GM23338 (cell line): Measurements from ENCODE around the gene MAP4K4. TPM values are rescaled to one million over a fixed set of nuclear protein-coding genes. Genes with fewer than 3 reads are reported as not detected.

ENCODE experiments used
- ATAC-seq: fragments of 200-7000 bp; cut with Tn5 transposase; 3 replicates; pipeline ENCODE4 v1.9.1; 2020
- DNase-seq: peaks from one replicate; pipeline ENCODE4 v3.0.0-alpha.2; 2015; ENCODE audit warnings: low spot score
- H2AFZ ChIP-seq: fragments of 200-600 bp; sonication (generic); 2 replicates; pipeline ENCODE4 v1.8.0; 2016; ENCODE audit warnings: antibody characterized with exemption, mild to moderate bottlenecking, moderate library complexity
- H3F3A ChIP-seq: fragments of 200-600 bp; sonication (generic); replicated peaks from 2 replicates; pipeline ENCODE4 v1.8.0; 2017; ENCODE audit warnings: antibody characterized with exemption, mixed run types, low read depth
- H3K27ac ChIP-seq: fragments of 200-600 bp; sonication (generic); 2 replicates; pipeline ENCODE4 v1.6.1; 2016; ENCODE audit warnings: low read depth
- H3K27me3 ChIP-seq: fragments of 200-600 bp; sonication (generic); 2 replicates; pipeline ENCODE4 v1.8.0; 2016; ENCODE audit warnings: mild to moderate bottlenecking, mixed run types, moderate library complexity; ENCODE audit not compliant: insufficient read depth
- H3K36me3 ChIP-seq: fragments of 200-600 bp; sonication (generic); 2 replicates; pipeline ENCODE4 v1.8.0; 2016; ENCODE audit warnings: mild to moderate bottlenecking; ENCODE audit not compliant: insufficient read depth
- H3K4me1 ChIP-seq: fragments of 200-600 bp; sonication (generic); 2 replicates; pipeline ENCODE4 v1.8.0; 2016; ENCODE audit warnings: mild to moderate bottlenecking, moderate library complexity; ENCODE audit not compliant: insufficient read depth
- H3K4me2 ChIP-seq: fragments of 200-600 bp; sonication (generic); 2 replicates; pipeline ENCODE4 v1.7.1; 2017; ENCODE audit warnings: mixed run types
- H3K4me3 ChIP-seq: fragments of 200-600 bp; sonication (generic); 2 replicates; pipeline ENCODE4 v1.6.1; 2016; ENCODE audit warnings: mixed run types
- H3K79me2 ChIP-seq: fragments of 200-600 bp; sonication (generic); replicated peaks from 2 replicates; pipeline ENCODE4 v1.8.0; 2017; ENCODE audit warnings: mild to moderate bottlenecking; ENCODE audit not compliant: insufficient read depth
- H3K9me2 ChIP-seq: fragments of 200-600 bp; sonication (generic); 2 replicates; pipeline ENCODE4 v1.8.0; 2017; ENCODE audit not compliant: insufficient read depth
- H4K20me1 ChIP-seq: fragments of 200-600 bp; sonication (generic); replicated peaks from 2 replicates; pipeline ENCODE4 v1.8.0; 2017; ENCODE audit warnings: mild to moderate bottlenecking; ENCODE audit not compliant: insufficient read depth
- H3K27ac Mint-ChIP-seq: 2 replicates; pipeline ENCODE4 v1.8.0; 2020; ENCODE audit warnings: inconsistent platforms, mild to moderate bottlenecking, moderate library complexity, mixed read lengths
- H3K27me3 Mint-ChIP-seq: 3 replicates; pipeline ENCODE4 v1.8.0; 2022; ENCODE audit warnings: low read depth, mild to moderate bottlenecking, moderate library complexity, mixed read lengths, inconsistent platforms; ENCODE audit not compliant: insufficient read depth, poor library complexity
- H3K36me3 Mint-ChIP-seq: 3 replicates; pipeline ENCODE4 v1.8.0; 2021; ENCODE audit warnings: low read depth, mild to moderate bottlenecking, inconsistent platforms, moderate library complexity, mixed read lengths
- H3K4me1 Mint-ChIP-seq: 3 replicates; pipeline ENCODE4 v1.8.0; 2020; ENCODE audit warnings: mild to moderate bottlenecking, inconsistent platforms, mixed read lengths
- H3K4me3 Mint-ChIP-seq: 3 replicates; pipeline ENCODE4 v1.8.0; 2021; ENCODE audit warnings: moderate library complexity, mild to moderate bottlenecking, inconsistent platforms, mixed read lengths
- H3K9me3 Mint-ChIP-seq: 3 replicates; pipeline ENCODE4 v1.8.0; 2020; ENCODE audit warnings: moderate library complexity, mild to moderate bottlenecking, inconsistent platforms, mixed read lengths
- CREB1 ChIP-seq: fragments of 250-450 bp; sonication (Bioruptor Pico); IDR thresholded peaks from 2 replicates; pipeline ENCODE4 v1.5.0; 2020; ENCODE audit warnings: low read depth, mild to moderate bottlenecking, moderate library complexity
- ETS1 ChIP-seq: IDR thresholded peaks from 2 replicates; pipeline ENCODE4 v1.6.1; 2016; ENCODE audit warnings: antibody characterized with exemption
- EZH2 ChIP-seq: fragments of 200-600 bp; sonication (generic); IDR thresholded peaks from one replicate; pipeline ENCODE4 v1.8.0; 2017; ENCODE audit warnings: antibody characterized with exemption, mild to moderate bottlenecking, low read depth; ENCODE audit not compliant: unreplicated experiment
- EZH2phosphoT487 ChIP-seq: fragments of 200-600 bp; sonication (generic); IDR thresholded peaks from one replicate; pipeline ENCODE4 v1.8.1; 2018; ENCODE audit warnings: antibody characterized with exemption; ENCODE audit not compliant: unreplicated experiment
- JUNB ChIP-seq: IDR thresholded peaks from one replicate; pipeline ENCODE4 v1.6.1; 2016; ENCODE audit warnings: antibody characterized with exemption; ENCODE audit not compliant: unreplicated experiment
- NANOG ChIP-seq: IDR thresholded peaks from 2 replicates; pipeline ENCODE4 v1.6.1; 2016; ENCODE audit warnings: antibody characterized with exemption, borderline replicate concordance
- POLR2AphosphoS5 ChIP-seq: IDR thresholded peaks from 2 replicates; pipeline ENCODE4 v1.6.1; 2016; ENCODE audit warnings: antibody characterized with exemption, low read depth
- STAT1 ChIP-seq: IDR thresholded peaks from one replicate; pipeline ENCODE4 v1.6.1; 2016; ENCODE audit warnings: antibody characterized with exemption; ENCODE audit not compliant: unreplicated experiment
- ZNF114 ChIP-seq: fragments of 250-450 bp; sonication (Bioruptor Pico); IDR thresholded peaks from 2 replicates; pipeline ENCODE4 v1.5.0; 2020; ENCODE audit warnings: mild to moderate bottlenecking, moderate library complexity
- ZNF331 ChIP-seq: fragments of 250-450 bp; sonication (Bioruptor Pico); IDR thresholded peaks from 2 replicates; pipeline ENCODE4 v1.5.0; 2020; ENCODE audit warnings: low read depth, mild to moderate bottlenecking, moderate library complexity
- ZNF462 ChIP-seq: fragments of 250-450 bp; sonication (Bioruptor Pico); IDR thresholded peaks from 2 replicates; pipeline ENCODE4 v1.5.0; 2020; ENCODE audit warnings: mild to moderate bottlenecking, moderate library complexity
- polyA plus RNA-seq: library from polyadenylated mRNA; unstranded; fragments of >200 nt; fragmentation: Nextera tagmentation; extraction: Ambion mirVana; gene quantifications from 2 replicates; pipeline ENCODE4 v1.2.1, GENCODE V29; 2016
- total RNA-seq: library from RNA; depleted of rRNA; stranded (reverse); fragments of >200 nt; shearing (Covaris generic); gene quantifications from 2 replicates; pipeline ENCODE4 v1.2.3, GENCODE V29; 2014
- TF ChIP-seq, protein P1 (sequence below): IDR thresholded peaks from one replicate; pipeline ENCODE4 v1.6.1; 2018; ENCODE audit warnings: antibody characterized with exemption; ENCODE audit not compliant: unreplicated experiment
- TF ChIP-seq, protein P2 (sequence below), 2 experiments: fragments of 200-600 bp in 1 of 2; sonication (generic) in 1 of 2; conservative IDR thresholded peaks; 2 replicates each; pipeline versions ENCODE4 v1.5.1 to v1.6.1; 2016 to 2017; ENCODE audit warnings: antibody characterized with exemption in 2 of 2, low read depth in 2 of 2, mild to moderate bottlenecking in 2 of 2, moderate library complexity in 1 of 2

MAP4K4 gene
- total and polyA plus RNA-seq, 2 experiments from 2014 or later = 34.6 to 99.2 TPM

DNA sequence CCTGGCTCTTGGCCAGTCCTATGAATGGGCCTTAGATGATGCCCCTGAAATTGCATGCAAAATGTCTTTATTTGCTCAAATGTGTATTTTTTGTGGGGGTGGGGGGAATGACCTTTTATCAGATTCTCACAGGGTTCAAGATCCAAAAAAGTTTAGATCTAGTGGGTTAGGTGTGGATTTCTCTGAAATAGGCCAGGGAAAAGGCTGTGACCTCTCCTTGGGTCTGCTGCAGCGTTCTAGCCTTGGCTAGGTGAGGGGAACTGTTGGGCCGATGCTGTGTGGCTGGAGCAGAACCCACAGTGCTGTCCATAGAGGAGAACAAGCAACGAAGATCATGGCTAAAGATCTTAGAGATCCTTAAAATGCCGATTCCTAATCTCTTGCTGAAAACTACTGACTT is 163.9 kb downstream of the MAP4K4 start:
- H2AFZ ChIP-seq = no peak overlapping the region
- TF ChIP-seq EZH2 (no peak), STAT1 (no peak), NANOG (no peak), POLR2AphosphoS5 (no peak), JUNB (no peak), ZNF114 (CRISPR knock-in tag) (no peak), ZNF331 (CRISPR knock-in tag) (no peak), EZH2phosphoT487 (no peak), CREB1 (CRISPR knock-in tag) (no peak), ETS1 (no peak), ZNF462 (CRISPR knock-in tag) (no peak)
- TF ChIP-seq, protein P1, sequence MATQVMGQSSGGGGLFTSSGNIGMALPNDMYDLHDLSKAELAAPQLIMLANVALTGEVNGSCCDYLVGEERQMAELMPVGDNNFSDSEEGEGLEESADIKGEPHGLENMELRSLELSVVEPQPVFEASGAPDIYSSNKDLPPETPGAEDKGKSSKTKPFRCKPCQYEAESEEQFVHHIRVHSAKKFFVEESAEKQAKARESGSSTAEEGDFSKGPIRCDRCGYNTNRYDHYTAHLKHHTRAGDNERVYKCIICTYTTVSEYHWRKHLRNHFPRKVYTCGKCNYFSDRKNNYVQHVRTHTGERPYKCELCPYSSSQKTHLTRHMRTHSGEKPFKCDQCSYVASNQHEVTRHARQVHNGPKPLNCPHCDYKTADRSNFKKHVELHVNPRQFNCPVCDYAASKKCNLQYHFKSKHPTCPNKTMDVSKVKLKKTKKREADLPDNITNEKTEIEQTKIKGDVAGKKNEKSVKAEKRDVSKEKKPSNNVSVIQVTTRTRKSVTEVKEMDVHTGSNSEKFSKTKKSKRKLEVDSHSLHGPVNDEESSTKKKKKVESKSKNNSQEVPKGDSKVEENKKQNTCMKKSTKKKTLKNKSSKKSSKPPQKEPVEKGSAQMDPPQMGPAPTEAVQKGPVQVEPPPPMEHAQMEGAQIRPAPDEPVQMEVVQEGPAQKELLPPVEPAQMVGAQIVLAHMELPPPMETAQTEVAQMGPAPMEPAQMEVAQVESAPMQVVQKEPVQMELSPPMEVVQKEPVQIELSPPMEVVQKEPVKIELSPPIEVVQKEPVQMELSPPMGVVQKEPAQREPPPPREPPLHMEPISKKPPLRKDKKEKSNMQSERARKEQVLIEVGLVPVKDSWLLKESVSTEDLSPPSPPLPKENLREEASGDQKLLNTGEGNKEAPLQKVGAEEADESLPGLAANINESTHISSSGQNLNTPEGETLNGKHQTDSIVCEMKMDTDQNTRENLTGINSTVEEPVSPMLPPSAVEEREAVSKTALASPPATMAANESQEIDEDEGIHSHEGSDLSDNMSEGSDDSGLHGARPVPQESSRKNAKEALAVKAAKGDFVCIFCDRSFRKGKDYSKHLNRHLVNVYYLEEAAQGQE = no peak
- TF ChIP-seq, protein P2, sequence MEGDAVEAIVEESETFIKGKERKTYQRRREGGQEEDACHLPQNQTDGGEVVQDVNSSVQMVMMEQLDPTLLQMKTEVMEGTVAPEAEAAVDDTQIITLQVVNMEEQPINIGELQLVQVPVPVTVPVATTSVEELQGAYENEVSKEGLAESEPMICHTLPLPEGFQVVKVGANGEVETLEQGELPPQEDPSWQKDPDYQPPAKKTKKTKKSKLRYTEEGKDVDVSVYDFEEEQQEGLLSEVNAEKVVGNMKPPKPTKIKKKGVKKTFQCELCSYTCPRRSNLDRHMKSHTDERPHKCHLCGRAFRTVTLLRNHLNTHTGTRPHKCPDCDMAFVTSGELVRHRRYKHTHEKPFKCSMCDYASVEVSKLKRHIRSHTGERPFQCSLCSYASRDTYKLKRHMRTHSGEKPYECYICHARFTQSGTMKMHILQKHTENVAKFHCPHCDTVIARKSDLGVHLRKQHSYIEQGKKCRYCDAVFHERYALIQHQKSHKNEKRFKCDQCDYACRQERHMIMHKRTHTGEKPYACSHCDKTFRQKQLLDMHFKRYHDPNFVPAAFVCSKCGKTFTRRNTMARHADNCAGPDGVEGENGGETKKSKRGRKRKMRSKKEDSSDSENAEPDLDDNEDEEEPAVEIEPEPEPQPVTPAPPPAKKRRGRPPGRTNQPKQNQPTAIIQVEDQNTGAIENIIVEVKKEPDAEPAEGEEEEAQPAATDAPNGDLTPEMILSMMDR (conservative IDR thresholded peaks at IDR 0.05; ENCODE audit: low read depth in 2 of 2) = no peak
- no peak overlapping the region for H3K4me3 Mint-ChIP-seq
- H3K36me3 ChIP-seq = peaks cover 27% of the 10 kb centered on the region
- peaks cover 53% of the 10 kb centered on the region for H3K36me3 Mint-ChIP-seq
- H3K4me1 Mint-ChIP-seq = peaks cover 18% of the 10 kb centered on the region
- H3K4me1 ChIP-seq = no peaks in the 10 kb centered on the region; the same call in 1 of the 2 replicates
- H3K27me3 Mint-ChIP-seq = peaks cover 3% of the 10 kb centered on the region
- no peak overlapping the region for H3K27ac ChIP-seq
- H3K27ac Mint-ChIP-seq = 0 out of 2 replicates have a peak overlapping the region, but pooled peaks have one; percentile 42
- no peak overlapping the region for H3K4me3 ChIP-seq
- ATAC-seq = no peak
- no peaks in the 10 kb centered on the region for H3K9me2 ChIP-seq
- H3F3A ChIP-seq = no peaks in the 10 kb centered on the region
- no peak for DNase-seq
- no peaks in the 10 kb centered on the region for H3K9me3 Mint-ChIP-seq
- no peaks in the 10 kb centered on the region for H3K79me2 ChIP-seq
- peaks cover 5% of the 10 kb centered on the region; the same call in 1 of the 2 replicates for H4K20me1 ChIP-seq
- H3K4me2 ChIP-seq = no peak overlapping the region
- no peaks in the 10 kb centered on the region for H3K27me3 ChIP-seq
